Upper lobe of left lung (tissue), 4 donors: ENCODE measurements around the gene PROX2.

Source experiments
- POLR2A ChIP-seq, 4 donors: fragments of 450-650 bp; IDR thresholded peaks; one replicate each; pipeline ENCODE4 v1.5.1; 2016 to 2017; ENCODE audit warnings: antibody characterized with exemption in 4 of 4, mild to moderate bottlenecking in 2 of 4
- POLR2AphosphoS5 ChIP-seq, 2 donors: sonication (generic); formaldehyde crosslinking; IDR thresholded peaks; one replicate each; pipeline ENCODE4 v1.5.1; 2017; ENCODE audit warnings: antibody characterized with exemption in 2 of 2
- TF ChIP-seq, protein P1 (sequence below), 6 experiments: fragments of 450-650 bp in 4 of 6; fragments of 200-600 bp in 2 of 6; sonication (generic) in 2 of 6; IDR thresholded peaks; one replicate each; pipeline ENCODE4 v1.5.1; 2016 to 2019; ENCODE audit warnings: antibody characterized with exemption in 6 of 6

DNA sequence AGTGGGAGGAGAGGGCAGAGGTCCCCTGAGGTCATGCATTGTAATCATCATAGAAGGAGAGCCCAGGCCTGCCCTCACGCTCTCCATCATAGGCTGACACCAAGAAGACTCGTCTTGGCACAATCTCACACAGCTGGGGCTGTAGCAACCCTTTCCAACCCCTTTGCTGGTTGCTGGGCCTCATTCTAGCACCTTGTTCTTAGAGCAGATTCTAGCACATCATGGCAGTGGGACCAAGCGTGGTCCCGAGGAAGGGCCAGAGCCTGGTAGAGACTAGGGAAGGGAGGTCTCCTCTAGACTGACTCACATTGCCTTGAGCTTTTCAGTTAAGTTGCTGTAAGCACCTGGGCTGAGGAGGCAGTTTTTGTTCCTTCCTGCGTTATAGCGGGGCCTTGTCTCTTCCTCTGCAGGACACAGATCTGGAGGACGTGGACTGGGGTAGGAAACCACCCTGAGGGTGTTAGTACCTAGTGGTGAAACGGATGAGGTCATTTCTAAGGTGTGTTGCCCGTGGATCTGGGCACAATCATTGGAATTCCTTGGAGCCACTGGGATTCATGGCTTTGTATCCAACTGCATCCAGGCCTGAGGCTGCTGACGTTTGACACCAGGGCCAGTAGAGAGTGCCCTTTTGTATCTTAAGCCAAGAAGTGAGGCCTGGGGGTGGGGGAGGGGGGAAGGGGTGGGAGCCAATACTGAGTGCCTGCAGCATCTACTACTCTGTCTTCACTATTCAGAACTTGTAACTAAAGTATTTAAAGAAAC, 27.2 kb upstream of the PROX2 start:
- TF ChIP-seq POLR2AphosphoS5 (IDR thresholded peaks at IDR 0.05) (no peak), POLR2A (IDR thresholded peaks at IDR 0.05) (no peak)
- TF ChIP-seq, protein P1, sequence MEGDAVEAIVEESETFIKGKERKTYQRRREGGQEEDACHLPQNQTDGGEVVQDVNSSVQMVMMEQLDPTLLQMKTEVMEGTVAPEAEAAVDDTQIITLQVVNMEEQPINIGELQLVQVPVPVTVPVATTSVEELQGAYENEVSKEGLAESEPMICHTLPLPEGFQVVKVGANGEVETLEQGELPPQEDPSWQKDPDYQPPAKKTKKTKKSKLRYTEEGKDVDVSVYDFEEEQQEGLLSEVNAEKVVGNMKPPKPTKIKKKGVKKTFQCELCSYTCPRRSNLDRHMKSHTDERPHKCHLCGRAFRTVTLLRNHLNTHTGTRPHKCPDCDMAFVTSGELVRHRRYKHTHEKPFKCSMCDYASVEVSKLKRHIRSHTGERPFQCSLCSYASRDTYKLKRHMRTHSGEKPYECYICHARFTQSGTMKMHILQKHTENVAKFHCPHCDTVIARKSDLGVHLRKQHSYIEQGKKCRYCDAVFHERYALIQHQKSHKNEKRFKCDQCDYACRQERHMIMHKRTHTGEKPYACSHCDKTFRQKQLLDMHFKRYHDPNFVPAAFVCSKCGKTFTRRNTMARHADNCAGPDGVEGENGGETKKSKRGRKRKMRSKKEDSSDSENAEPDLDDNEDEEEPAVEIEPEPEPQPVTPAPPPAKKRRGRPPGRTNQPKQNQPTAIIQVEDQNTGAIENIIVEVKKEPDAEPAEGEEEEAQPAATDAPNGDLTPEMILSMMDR (IDR thresholded peaks at IDR 0.05): no peak
